Neuron (in vitro differentiated cells): ENCODE data around the gene MAP1LC3B.

Experiments
- H2AFZ ChIP-seq: one replicate; pipeline ENCODE4 v1.6.1; 2013; ENCODE audit warnings: low read depth, mild to moderate bottlenecking, inconsistent platforms, low read length, moderate library complexity
- H3K27me3 ChIP-seq: one replicate; pipeline ENCODE4 v1.6.1; 2013; ENCODE audit warnings: low read length; ENCODE audit not compliant: insufficient read depth
- H3K36me3 ChIP-seq: one replicate; pipeline ENCODE4 v1.6.1; 2013; ENCODE audit warnings: low read length; ENCODE audit not compliant: insufficient read depth
- H3K4me1 ChIP-seq: one replicate; pipeline ENCODE4 v1.6.1; 2013; ENCODE audit warnings: low read length; ENCODE audit not compliant: insufficient read depth
- H3K4me3 ChIP-seq: 2 replicates; pipeline ENCODE4 v1.5.1; 2013; ENCODE audit warnings: mild to moderate bottlenecking, low read length, moderate library complexity
- H3K9me3 ChIP-seq: one replicate; pipeline ENCODE4 v1.6.1; 2013; ENCODE audit warnings: low read length

MAP1LC3B gene

DNA sequence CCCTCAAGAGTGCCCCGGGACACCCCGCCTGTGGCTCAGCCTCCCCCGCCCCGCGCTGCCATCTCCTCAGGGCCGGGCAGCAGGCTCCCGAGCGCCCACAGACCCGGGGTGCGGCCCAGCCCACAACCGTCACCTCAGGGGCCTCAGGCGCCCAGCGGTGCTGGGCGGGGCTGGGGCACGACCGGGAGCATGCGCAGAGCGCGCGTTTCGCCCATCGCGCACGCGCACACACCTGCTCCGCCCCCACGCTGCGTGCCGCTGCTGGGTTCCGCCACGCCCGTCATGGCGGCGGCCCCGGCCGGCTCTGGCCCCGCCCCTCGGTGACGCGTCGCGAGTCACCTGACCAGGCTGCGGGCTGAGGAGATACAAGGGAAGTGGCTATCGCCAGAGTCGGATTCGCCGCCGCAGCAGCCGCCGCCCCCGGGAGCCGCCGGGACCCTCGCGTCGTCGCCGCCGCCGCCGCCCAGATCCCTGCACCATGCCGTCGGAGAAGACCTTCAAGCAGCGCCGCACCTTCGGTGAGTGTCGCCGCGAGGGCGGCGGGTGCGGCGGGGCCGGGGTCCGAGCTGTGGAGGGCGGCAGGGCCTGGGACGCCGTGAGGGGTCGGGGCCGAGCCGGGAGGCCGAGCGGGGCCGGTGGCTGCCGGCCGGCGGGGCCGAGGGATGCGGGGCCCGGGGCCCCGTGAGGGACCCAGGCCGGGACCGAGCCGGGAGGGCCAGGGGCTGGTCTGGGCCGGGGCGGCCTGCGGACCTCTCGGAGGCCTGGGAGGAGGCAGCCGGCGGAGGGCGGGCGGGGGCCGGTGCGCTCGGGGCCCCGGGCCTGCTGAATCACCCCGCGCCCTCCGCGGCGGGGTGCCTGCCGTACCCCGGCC is at the start of gene MAP1LC3B:
Gene MAP1LC3B (plus strand): TSS at position 387 of the 871 bp plus-strand sequence. CDS start 92 bp downstream, at position 479.
- Histone ChIP-seq H2AFZ (peak within 1 kb of the TSS; percentile 68), H3K4me1 (peaks cover 30% of the 10 kb centered on the region), H3K27me3 (no peaks in the 10 kb centered on the region), H3K36me3 (no peaks in the 10 kb centered on the region), H3K4me3 (peak within 1 kb of the TSS; percentile 66), H3K9me3 (no peaks in the 10 kb centered on the region)

DNA sequence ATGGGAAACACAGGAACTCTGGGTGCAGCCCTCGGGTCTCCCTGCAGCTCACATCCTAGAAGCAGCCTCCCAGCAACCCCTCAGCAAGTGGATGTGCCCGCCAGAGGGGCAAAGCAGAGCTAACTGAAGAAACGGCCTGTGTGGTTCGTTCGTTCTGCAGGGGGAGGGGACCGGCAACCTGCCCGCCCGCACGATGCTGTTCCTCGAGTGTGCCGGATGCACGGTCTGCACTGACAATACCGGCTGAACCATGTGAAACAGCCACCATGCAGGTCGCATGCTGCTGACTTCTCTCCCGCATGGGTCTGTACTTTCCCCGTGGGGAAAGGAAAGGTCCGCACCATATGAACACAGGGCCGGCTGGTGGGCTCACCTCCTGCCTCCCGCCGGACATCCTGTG is 49.6 kb upstream of the MAP1LC3B start:
- H3K36me3 ChIP-seq: peaks cover 29% of the 10 kb centered on the region
- H3K9me3 ChIP-seq: no peaks in the 10 kb centered on the region
- no peaks in the 10 kb centered on the region for H3K4me1 ChIP-seq
- no peaks in the 10 kb centered on the region for H3K27me3 ChIP-seq
- no peak overlapping the region for H3K4me3 ChIP-seq
- no peak overlapping the region for H2AFZ ChIP-seq

GRCh38 chr16:87342978-87343752 is 49.0 kb upstream of the MAP1LC3B start:
- Histone ChIP-seq H3K4me1 (no peaks in the 10 kb centered on the region), H3K9me3 (no peaks in the 10 kb centered on the region), H3K27me3 (no peaks in the 10 kb centered on the region), H3K4me3 (no peak overlapping the region), H3K36me3 (peaks cover 29% of the 10 kb centered on the region), H2AFZ (no peak overlapping the region)

GRCh38 chr16:87343753-87344050 is 48.4 kb upstream of the MAP1LC3B start:
- Histone ChIP-seq H3K27me3 (no peaks in the 10 kb centered on the region), H3K4me3 (no peak overlapping the region), H3K4me1 (no peaks in the 10 kb centered on the region), H3K36me3 (peaks cover 29% of the 10 kb centered on the region), H3K9me3 (no peaks in the 10 kb centered on the region), H2AFZ (no peak overlapping the region)

GRCh38 chr16:87344165-87344930 is 47.8 kb upstream of the MAP1LC3B start:
- peaks cover 25% of the 10 kb centered on the region for H3K36me3 ChIP-seq

DNA sequence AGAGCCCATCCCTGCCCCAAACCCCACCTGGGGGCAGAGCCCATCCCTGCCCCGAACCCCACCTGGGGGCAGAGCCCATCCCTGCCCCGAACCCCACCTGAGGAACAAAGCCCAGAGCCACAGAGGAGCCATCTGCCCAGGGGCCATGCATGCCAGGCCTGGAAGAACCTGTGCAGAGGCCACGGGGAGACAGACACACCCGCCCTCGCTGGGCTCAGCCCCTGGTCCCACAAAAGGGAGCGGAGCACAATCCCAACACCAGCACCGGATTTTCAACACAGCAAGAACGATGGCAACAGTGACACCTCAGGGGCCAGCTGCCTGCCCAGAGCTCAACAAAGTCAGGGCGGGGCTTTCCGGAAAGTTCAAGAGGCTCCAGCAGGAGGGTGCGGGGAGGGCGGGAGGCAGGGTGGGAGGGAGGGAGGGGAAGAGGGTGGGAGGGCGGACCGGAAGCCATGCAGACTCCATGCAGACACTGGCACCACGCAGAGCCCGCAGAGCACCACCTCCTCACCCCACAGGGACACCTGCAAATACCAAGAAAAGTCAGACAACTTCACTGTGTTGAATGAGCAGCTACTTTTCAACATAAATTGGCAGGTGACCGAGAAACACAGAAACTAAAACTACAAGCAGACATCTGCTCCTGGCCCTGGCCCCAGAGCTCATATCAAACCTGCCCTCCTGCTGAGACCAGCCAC is 47.1 kb upstream of the MAP1LC3B start:
- Histone ChIP-seq H3K4me1 (no peaks in the 10 kb centered on the region), H3K36me3 (peaks cover 21% of the 10 kb centered on the region), H3K27me3 (no peaks in the 10 kb centered on the region), H3K4me3 (no peak overlapping the region), H3K9me3 (no peaks in the 10 kb centered on the region), H2AFZ (no peak overlapping the region)

More at GRCh38 chr16:87344165-87344930, 47.8 kb upstream of the MAP1LC3B start:
- Histone ChIP-seq H2AFZ (no peak overlapping the region), H3K9me3 (no peaks in the 10 kb centered on the region), H3K4me1 (no peaks in the 10 kb centered on the region), H3K27me3 (no peaks in the 10 kb centered on the region), H3K4me3 (no peak overlapping the region)

DNA sequence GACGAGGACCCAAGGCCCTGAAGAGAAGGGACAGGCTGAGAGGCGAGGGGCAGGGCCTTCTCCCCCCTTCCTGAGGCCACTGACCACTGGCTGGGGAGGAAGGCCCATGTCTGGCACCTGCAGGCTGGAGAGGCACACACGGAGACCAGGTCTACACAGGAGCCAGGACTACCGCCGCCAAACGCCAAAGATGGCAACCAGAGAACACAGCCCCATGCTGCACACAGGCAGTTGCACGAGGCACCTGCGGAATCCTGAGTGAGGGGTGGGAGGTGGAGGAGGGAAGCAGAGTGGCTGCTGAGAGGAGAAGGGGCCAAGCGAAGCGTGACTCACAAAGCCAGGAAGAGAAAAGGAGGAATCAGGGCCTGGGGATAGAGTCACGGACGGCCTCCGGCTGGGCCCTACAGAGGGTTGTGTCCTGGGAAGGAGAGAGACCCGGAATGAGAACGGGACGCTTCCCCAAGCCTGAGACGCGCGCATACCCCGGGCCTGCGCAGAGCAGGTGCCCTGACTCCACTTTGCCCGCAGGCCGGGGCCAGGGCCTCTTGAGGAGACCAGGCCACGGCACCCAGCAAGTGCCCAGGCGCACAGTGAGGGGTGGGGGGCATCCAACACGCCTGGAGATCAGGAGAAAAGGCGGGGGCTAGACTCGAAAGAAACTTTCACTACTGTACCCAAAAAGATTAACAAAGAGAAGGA is 46.3 kb upstream of the MAP1LC3B start:
- Histone ChIP-seq H3K27me3 (no peaks in the 10 kb centered on the region), H3K9me3 (no peaks in the 10 kb centered on the region), H3K4me3 (no peak overlapping the region), H3K36me3 (peaks cover 19% of the 10 kb centered on the region), H2AFZ (no peak overlapping the region), H3K4me1 (no peaks in the 10 kb centered on the region)

GRCh38 chr16:87346517-87347060 is 45.5 kb upstream of the MAP1LC3B start:
- H2AFZ ChIP-seq: no peak overlapping the region
- no peaks in the 10 kb centered on the region for H3K4me1 ChIP-seq
- no peaks in the 10 kb centered on the region for H3K27me3 ChIP-seq
- H3K36me3 ChIP-seq: peaks cover 18% of the 10 kb centered on the region
- no peak overlapping the region for H3K4me3 ChIP-seq
- no peaks in the 10 kb centered on the region for H3K9me3 ChIP-seq

GRCh38 chr16:87347932-87348615 is 44.1 kb upstream of the MAP1LC3B start:
- H3K4me1 ChIP-seq: no peaks in the 10 kb centered on the region
- H3K4me3 ChIP-seq: no peak overlapping the region
- no peak overlapping the region for H2AFZ ChIP-seq
- no peaks in the 10 kb centered on the region for H3K9me3 ChIP-seq
- no peaks in the 10 kb centered on the region for H3K27me3 ChIP-seq
- peaks cover 9% of the 10 kb centered on the region for H3K36me3 ChIP-seq

DNA sequence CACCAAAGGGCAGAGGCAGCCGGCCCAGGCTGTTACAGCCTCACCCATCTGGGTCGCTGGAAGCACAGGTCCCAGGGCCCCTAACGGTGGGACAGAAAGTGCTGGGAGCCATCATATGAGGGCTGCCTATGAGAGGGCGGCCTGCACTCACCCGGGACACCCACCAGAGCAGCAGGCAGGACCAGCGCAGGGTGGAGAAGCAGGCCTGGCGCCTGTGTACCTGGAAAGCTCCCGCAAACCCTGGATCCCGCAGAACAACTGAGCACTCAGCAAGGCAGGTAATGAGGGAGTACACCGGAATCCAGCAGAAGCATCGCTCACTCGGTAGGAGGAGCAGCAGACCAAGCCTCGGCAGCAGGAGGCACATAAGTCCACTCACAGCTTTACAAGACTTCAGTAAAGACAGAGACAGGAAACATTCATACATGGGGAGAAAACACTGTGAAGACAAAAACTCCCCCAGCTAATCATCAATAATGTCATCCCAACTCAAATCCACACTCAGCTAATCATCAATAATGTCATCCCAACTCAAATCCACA is 43.4 kb upstream of the MAP1LC3B start:
- Histone ChIP-seq H3K27me3 (no peaks in the 10 kb centered on the region), H2AFZ (no peak overlapping the region), H3K4me3 (no peak overlapping the region), H3K4me1 (no peaks in the 10 kb centered on the region), H3K36me3 (peaks cover 12% of the 10 kb centered on the region), H3K9me3 (no peaks in the 10 kb centered on the region)

GRCh38 chr16:87350031-87350430 is 42.1 kb upstream of the MAP1LC3B start:
- H3K4me3 ChIP-seq: no peak overlapping the region
- peaks cover 12% of the 10 kb centered on the region for H3K36me3 ChIP-seq
- no peaks in the 10 kb centered on the region for H3K4me1 ChIP-seq
- H2AFZ ChIP-seq: no peak overlapping the region
- H3K27me3 ChIP-seq: no peaks in the 10 kb centered on the region
- no peaks in the 10 kb centered on the region for H3K9me3 ChIP-seq
